ENCODE data around the gene RPRD1A.

GRCh38 chr18:35942661-35943060 is 124.7 kb downstream of the RPRD1A start:
- TF ChIP-seq CTCF (conservative IDR thresholded peaks at IDR 0.05; ENCODE audit: low read depth, low read length) (no peak), EZH2 (IDR thresholded peaks at IDR 0.05; ENCODE audit: borderline replicate concordance, low read depth, low read length, poor library complexity, severe bottlenecking) (no peak)

Data from A673 (cell line).